Measurements from ENCODE around the gene GMPPB.
"Not testable (repeated sequence)": the region's sequence is repeated elsewhere in the genome, so short reads cannot be mapped to it uniquely, and the experiment has no call there.

DNA sequence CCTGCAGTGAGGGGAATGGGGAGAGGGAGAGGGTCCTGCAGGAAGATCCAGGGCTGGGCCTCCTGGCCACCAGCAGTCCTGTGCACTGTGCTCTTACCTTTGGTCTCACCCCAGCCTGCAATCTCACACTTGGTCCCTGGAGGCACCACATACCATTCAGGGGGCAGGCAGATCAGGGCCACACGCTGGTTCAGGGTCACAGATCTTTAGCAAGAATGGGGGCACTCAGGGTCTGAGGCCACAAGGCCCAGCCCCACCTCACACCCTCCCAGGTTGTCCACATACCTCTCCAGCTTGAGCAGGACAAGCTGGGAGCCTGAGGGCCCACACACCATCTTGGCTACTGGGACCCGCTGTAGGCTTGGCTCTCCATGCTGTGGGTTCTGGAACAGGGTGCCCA is 39.3 kb downstream of the GMPPB start:
- TF ChIP-seq, protein P1, sequence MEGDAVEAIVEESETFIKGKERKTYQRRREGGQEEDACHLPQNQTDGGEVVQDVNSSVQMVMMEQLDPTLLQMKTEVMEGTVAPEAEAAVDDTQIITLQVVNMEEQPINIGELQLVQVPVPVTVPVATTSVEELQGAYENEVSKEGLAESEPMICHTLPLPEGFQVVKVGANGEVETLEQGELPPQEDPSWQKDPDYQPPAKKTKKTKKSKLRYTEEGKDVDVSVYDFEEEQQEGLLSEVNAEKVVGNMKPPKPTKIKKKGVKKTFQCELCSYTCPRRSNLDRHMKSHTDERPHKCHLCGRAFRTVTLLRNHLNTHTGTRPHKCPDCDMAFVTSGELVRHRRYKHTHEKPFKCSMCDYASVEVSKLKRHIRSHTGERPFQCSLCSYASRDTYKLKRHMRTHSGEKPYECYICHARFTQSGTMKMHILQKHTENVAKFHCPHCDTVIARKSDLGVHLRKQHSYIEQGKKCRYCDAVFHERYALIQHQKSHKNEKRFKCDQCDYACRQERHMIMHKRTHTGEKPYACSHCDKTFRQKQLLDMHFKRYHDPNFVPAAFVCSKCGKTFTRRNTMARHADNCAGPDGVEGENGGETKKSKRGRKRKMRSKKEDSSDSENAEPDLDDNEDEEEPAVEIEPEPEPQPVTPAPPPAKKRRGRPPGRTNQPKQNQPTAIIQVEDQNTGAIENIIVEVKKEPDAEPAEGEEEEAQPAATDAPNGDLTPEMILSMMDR (conservative IDR thresholded peaks at IDR 0.05 in 1 of 2, IDR thresholded peaks at IDR 0.05 in 1 of 2; ENCODE audit: extremely low read depth in 1 of 2, insufficient read depth in 1 of 2, low read depth in 1 of 2, low read length in 2 of 2): not testable (repeated sequence)
- not testable (repeated sequence) for TF ChIP-seq EZH2 (IDR thresholded peaks at IDR 0.05; ENCODE audit: borderline replicate concordance, low read length)
